K562 (cell line): ENCODE measurements around the gene PPP4R3A.

Source experiments
- BRCA1 ChIP-seq, 2 experiments: fragments of 450-650 bp in 1 of 2; sonication (generic) in 1 of 2; formaldehyde crosslinking in 1 of 2; IDR thresholded peaks; 2 replicates each; pipeline versions ENCODE4 v1.5.0 to v1.6.1; 2017 to 2020; ENCODE audit warnings: mild to moderate bottlenecking in 1 of 2, missing genetic modification reagents in 1 of 2
- CBX5 ChIP-seq: IDR thresholded peaks from 2 replicates; pipeline ENCODE4 v1.6.1; 2014; ENCODE audit warnings: low read depth, borderline replicate concordance
- EGR1 ChIP-seq: fragments of 450-650 bp; conservative IDR thresholded peaks from 2 replicates; pipeline ENCODE4 v1.6.1; 2017; ENCODE audit warnings: mild to moderate bottlenecking
- EZH2 ChIP-seq: IDR thresholded peaks from 2 replicates; pipeline ENCODE4 v1.6.1; 2012; ENCODE audit warnings: low read depth, mild to moderate bottlenecking, inconsistent platforms, low read length, borderline replicate concordance
- FOSL1 ChIP-seq: fragments of 200-800 bp; sonication (Bioruptor generic); conservative IDR thresholded peaks from 2 replicates; pipeline ENCODE4 v1.6.1; 2016; ENCODE audit warnings: missing genetic modification characterization, missing compliant biosample characterization
- POLR2H ChIP-seq: IDR thresholded peaks from 2 replicates; pipeline ENCODE4 v1.6.1; 2016; ENCODE audit warnings: missing genetic modification characterization, low read depth, mild to moderate bottlenecking, control low read depth, missing compliant biosample characterization, moderate library complexity
- ZBTB17 ChIP-seq: fragments of 450-650 bp; formaldehyde crosslinking; IDR thresholded peaks from 2 replicates; pipeline ENCODE4 v1.4.0; 2020; ENCODE audit warnings: mild to moderate bottlenecking
- ZNF644 ChIP-seq: fragments of 200-800 bp; sonication (Bioruptor generic); IDR thresholded peaks from 2 replicates; pipeline ENCODE4 v1.6.1; 2016; ENCODE audit warnings: low read depth, missing genetic modification characterization, missing compliant biosample characterization
- TF ChIP-seq, protein P1 (sequence below), 3 experiments: IDR thresholded peaks in 2 of 3; conservative IDR thresholded peaks in 1 of 3; 2 replicates each; pipeline ENCODE4 v1.5.1; 2011 to 2012; ENCODE audit warnings: low read length in 3 of 3, mild to moderate bottlenecking in 3 of 3, control low read depth in 2 of 3, improper control_type of control experiment in 1 of 3, inconsistent platforms in 1 of 3, low read depth in 1 of 3, mixed read lengths in 1 of 3, moderate library complexity in 1 of 3; ENCODE audit not compliant: insufficient read depth in 2 of 3
- TF ChIP-seq, protein P2 (sequence below): fragments of 450-650 bp; formaldehyde crosslinking; conservative IDR thresholded peaks from 2 replicates; pipeline ENCODE4 v1.4.0; 2022; ENCODE audit warnings: mild to moderate bottlenecking, missing genetic modification characterization
- TF ChIP-seq, protein P3 (sequence below): sonication (generic); formaldehyde crosslinking; IDR thresholded peaks from 2 replicates; pipeline ENCODE4 v1.8.1; 2023; ENCODE audit warnings: mild to moderate bottlenecking, missing genetic modification reagents
- TF ChIP-seq, protein P4 (sequence below): fragments of 250-450 bp; sonication (Bioruptor Pico); IDR thresholded peaks from 2 replicates; pipeline ENCODE4 v1.8.0; 2021; ENCODE audit warnings: moderate library complexity, mild to moderate bottlenecking, inconsistent platforms
- TF ChIP-seq, protein P5 (sequence below): sonication (generic); formaldehyde crosslinking; IDR thresholded peaks from 2 replicates; pipeline ENCODE4 v1.9.0; 2022; ENCODE audit warnings: mild to moderate bottlenecking, missing genetic modification reagents
- TF ChIP-seq, protein P6 (sequence below): sonication (generic); formaldehyde crosslinking; IDR thresholded peaks from 2 replicates; pipeline ENCODE4 v1.8.0; 2023; ENCODE audit warnings: mild to moderate bottlenecking, missing genetic modification reagents

DNA sequence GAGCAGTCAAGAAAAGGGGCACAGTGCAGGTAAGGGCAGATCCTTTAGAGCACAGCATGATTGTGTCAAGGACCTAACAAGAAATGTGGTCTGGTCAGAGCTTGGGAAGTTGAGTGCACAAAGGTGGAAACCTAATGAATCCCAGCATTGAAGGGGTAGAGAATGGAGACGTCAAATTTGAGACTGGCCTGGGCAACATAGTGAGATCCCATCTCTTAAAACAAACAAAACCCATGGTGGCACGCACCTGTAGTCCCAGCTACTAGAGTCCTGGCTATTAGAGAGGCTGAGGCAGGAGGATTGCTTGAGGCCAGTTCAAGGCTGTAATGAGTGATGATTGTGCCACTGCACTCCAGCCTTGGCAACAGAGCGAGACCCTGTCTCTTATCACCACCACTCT lies 55.5 kb downstream of the PPP4R3A start:
- TF ChIP-seq ZNF644 = no peak
- TF ChIP-seq, protein P1, sequence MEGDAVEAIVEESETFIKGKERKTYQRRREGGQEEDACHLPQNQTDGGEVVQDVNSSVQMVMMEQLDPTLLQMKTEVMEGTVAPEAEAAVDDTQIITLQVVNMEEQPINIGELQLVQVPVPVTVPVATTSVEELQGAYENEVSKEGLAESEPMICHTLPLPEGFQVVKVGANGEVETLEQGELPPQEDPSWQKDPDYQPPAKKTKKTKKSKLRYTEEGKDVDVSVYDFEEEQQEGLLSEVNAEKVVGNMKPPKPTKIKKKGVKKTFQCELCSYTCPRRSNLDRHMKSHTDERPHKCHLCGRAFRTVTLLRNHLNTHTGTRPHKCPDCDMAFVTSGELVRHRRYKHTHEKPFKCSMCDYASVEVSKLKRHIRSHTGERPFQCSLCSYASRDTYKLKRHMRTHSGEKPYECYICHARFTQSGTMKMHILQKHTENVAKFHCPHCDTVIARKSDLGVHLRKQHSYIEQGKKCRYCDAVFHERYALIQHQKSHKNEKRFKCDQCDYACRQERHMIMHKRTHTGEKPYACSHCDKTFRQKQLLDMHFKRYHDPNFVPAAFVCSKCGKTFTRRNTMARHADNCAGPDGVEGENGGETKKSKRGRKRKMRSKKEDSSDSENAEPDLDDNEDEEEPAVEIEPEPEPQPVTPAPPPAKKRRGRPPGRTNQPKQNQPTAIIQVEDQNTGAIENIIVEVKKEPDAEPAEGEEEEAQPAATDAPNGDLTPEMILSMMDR (IDR thresholded peaks at IDR 0.05 in 2 of 3, conservative IDR thresholded peaks at IDR 0.05 in 1 of 3; ENCODE audit: insufficient read depth in 2 of 3, low read depth in 1 of 3, low read length in 3 of 3) = no peak
- TF ChIP-seq, protein P2, sequence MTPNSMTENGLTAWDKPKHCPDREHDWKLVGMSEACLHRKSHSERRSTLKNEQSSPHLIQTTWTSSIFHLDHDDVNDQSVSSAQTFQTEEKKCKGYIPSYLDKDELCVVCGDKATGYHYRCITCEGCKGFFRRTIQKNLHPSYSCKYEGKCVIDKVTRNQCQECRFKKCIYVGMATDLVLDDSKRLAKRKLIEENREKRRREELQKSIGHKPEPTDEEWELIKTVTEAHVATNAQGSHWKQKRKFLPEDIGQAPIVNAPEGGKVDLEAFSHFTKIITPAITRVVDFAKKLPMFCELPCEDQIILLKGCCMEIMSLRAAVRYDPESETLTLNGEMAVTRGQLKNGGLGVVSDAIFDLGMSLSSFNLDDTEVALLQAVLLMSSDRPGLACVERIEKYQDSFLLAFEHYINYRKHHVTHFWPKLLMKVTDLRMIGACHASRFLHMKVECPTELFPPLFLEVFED (CRISPR knock-in tag) = no peak
- TF ChIP-seq, protein P3, sequence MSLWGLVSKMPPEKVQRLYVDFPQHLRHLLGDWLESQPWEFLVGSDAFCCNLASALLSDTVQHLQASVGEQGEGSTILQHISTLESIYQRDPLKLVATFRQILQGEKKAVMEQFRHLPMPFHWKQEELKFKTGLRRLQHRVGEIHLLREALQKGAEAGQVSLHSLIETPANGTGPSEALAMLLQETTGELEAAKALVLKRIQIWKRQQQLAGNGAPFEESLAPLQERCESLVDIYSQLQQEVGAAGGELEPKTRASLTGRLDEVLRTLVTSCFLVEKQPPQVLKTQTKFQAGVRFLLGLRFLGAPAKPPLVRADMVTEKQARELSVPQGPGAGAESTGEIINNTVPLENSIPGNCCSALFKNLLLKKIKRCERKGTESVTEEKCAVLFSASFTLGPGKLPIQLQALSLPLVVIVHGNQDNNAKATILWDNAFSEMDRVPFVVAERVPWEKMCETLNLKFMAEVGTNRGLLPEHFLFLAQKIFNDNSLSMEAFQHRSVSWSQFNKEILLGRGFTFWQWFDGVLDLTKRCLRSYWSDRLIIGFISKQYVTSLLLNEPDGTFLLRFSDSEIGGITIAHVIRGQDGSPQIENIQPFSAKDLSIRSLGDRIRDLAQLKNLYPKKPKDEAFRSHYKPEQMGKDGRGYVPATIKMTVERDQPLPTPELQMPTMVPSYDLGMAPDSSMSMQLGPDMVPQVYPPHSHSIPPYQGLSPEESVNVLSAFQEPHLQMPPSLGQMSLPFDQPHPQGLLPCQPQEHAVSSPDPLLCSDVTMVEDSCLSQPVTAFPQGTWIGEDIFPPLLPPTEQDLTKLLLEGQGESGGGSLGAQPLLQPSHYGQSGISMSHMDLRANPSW (CRISPR knock-in tag) = no peak
- TF ChIP-seq, protein P4, sequence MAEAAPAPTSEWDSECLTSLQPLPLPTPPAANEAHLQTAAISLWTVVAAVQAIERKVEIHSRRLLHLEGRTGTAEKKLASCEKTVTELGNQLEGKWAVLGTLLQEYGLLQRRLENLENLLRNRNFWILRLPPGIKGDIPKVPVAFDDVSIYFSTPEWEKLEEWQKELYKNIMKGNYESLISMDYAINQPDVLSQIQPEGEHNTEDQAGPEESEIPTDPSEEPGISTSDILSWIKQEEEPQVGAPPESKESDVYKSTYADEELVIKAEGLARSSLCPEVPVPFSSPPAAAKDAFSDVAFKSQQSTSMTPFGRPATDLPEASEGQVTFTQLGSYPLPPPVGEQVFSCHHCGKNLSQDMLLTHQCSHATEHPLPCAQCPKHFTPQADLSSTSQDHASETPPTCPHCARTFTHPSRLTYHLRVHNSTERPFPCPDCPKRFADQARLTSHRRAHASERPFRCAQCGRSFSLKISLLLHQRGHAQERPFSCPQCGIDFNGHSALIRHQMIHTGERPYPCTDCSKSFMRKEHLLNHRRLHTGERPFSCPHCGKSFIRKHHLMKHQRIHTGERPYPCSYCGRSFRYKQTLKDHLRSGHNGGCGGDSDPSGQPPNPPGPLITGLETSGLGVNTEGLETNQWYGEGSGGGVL (CRISPR knock-in tag) = no peak
- no peak for TF ChIP-seq BRCA1 (IDR thresholded peaks at IDR 0.05)
- no peak for TF ChIP-seq BRCA1 (CRISPR knock-in tag; IDR thresholded peaks at IDR 0.05)
- TF ChIP-seq EGR1 = no peak
- TF ChIP-seq CBX5 = no peak
- TF ChIP-seq, protein P5, sequence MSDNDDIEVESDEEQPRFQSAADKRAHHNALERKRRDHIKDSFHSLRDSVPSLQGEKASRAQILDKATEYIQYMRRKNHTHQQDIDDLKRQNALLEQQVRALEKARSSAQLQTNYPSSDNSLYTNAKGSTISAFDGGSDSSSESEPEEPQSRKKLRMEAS = no peak
- TF ChIP-seq ZBTB17 (CRISPR knock-in tag) = no peak
- TF ChIP-seq FOSL1 (tag) = no peak
- TF ChIP-seq EZH2 = no peak
- no peak for TF ChIP-seq POLR2H (tag)
- TF ChIP-seq, protein P6, sequence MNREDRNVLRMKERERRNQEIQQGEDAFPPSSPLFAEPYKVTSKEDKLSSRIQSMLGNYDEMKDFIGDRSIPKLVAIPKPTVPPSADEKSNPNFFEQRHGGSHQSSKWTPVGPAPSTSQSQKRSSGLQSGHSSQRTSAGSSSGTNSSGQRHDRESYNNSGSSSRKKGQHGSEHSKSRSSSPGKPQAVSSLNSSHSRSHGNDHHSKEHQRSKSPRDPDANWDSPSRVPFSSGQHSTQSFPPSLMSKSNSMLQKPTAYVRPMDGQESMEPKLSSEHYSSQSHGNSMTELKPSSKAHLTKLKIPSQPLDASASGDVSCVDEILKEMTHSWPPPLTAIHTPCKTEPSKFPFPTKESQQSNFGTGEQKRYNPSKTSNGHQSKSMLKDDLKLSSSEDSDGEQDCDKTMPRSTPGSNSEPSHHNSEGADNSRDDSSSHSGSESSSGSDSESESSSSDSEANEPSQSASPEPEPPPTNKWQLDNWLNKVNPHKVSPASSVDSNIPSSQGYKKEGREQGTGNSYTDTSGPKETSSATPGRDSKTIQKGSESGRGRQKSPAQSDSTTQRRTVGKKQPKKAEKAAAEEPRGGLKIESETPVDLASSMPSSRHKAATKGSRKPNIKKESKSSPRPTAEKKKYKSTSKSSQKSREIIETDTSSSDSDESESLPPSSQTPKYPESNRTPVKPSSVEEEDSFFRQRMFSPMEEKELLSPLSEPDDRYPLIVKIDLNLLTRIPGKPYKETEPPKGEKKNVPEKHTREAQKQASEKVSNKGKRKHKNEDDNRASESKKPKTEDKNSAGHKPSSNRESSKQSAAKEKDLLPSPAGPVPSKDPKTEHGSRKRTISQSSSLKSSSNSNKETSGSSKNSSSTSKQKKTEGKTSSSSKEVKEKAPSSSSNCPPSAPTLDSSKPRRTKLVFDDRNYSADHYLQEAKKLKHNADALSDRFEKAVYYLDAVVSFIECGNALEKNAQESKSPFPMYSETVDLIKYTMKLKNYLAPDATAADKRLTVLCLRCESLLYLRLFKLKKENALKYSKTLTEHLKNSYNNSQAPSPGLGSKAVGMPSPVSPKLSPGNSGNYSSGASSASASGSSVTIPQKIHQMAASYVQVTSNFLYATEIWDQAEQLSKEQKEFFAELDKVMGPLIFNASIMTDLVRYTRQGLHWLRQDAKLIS (CRISPR knock-in tag) = no peak
